Measurements from ENCODE around the gene PPARA. TPM values are rescaled to one million over a fixed set of nuclear protein-coding genes. Genes with fewer than 3 reads are reported as not detected.
A peak's percentile ranks its signal among the peaks of the same experiment; 100 is the strongest.

Gene PPARA
- total and polyA plus RNA-seq, 2 experiments from 2014 or later, result 4.7 to 12.6 TPM

GRCh38 chr22:46286941-46287872, 136.9 kb downstream of the PPARA start:
- Histone ChIP-seq H3K36me3 (ENCODE audit: insufficient read depth) (peaks cover 6% of the 10 kb centered on the region; the same call in 1 of the 2 replicates), H2AFZ (no peak overlapping the region), H3K4me3 (no peak overlapping the region), H3K27ac (ENCODE audit: low read depth) (no peak overlapping the region), H3K9me2 (ENCODE audit: insufficient read depth) (no peaks in the 10 kb centered on the region), H3K79me2 (replicated peaks; ENCODE audit: insufficient read depth) (no peaks in the 10 kb centered on the region), H3K27me3 (ENCODE audit: insufficient read depth) (no peaks in the 10 kb centered on the region), H4K20me1 (replicated peaks; ENCODE audit: insufficient read depth) (no peaks in the 10 kb centered on the region), H3F3A (replicated peaks; ENCODE audit: low read depth) (no peaks in the 10 kb centered on the region), H3K4me2 (no peak overlapping the region), H3K4me1 (ENCODE audit: insufficient read depth) (no peaks in the 10 kb centered on the region)
- Mint-ChIP-seq H3K27ac (0 out of 2 replicates have a peak overlapping the region, but pooled peaks have one; percentile 17), H3K4me1 (no peaks in the 10 kb centered on the region), H3K27me3 (ENCODE audit: insufficient read depth, low read depth, poor library complexity) (peaks cover 7% of the 10 kb centered on the region), H3K4me3 (no peak overlapping the region), H3K36me3 (ENCODE audit: low read depth) (peaks cover 26% of the 10 kb centered on the region), H3K9me3 (no peaks in the 10 kb centered on the region; the same call in 2 of the 3 replicates)
- DNase-seq (ENCODE audit: low spot score) (no peak), ATAC-seq (no peak)
- TF ChIP-seq EZH2 (IDR thresholded peaks at IDR 0.05; ENCODE audit: low read depth, unreplicated experiment) (no peak), ZNF114 (CRISPR knock-in tag; IDR thresholded peaks at IDR 0.05) (no peak), ETS1 (IDR thresholded peaks at IDR 0.05) (no peak), JUNB (IDR thresholded peaks at IDR 0.05; ENCODE audit: unreplicated experiment) (no peak), REST (IDR thresholded peaks at IDR 0.05; ENCODE audit: unreplicated experiment) (no peak), ZNF331 (CRISPR knock-in tag; IDR thresholded peaks at IDR 0.05; ENCODE audit: low read depth) (no peak), CREB1 (CRISPR knock-in tag; IDR thresholded peaks at IDR 0.05; ENCODE audit: low read depth) (no peak), EZH2phosphoT487 (IDR thresholded peaks at IDR 0.05; ENCODE audit: unreplicated experiment) (no peak), POLR2AphosphoS5 (IDR thresholded peaks at IDR 0.05; ENCODE audit: low read depth) (no peak)
- TF ChIP-seq, protein P1, sequence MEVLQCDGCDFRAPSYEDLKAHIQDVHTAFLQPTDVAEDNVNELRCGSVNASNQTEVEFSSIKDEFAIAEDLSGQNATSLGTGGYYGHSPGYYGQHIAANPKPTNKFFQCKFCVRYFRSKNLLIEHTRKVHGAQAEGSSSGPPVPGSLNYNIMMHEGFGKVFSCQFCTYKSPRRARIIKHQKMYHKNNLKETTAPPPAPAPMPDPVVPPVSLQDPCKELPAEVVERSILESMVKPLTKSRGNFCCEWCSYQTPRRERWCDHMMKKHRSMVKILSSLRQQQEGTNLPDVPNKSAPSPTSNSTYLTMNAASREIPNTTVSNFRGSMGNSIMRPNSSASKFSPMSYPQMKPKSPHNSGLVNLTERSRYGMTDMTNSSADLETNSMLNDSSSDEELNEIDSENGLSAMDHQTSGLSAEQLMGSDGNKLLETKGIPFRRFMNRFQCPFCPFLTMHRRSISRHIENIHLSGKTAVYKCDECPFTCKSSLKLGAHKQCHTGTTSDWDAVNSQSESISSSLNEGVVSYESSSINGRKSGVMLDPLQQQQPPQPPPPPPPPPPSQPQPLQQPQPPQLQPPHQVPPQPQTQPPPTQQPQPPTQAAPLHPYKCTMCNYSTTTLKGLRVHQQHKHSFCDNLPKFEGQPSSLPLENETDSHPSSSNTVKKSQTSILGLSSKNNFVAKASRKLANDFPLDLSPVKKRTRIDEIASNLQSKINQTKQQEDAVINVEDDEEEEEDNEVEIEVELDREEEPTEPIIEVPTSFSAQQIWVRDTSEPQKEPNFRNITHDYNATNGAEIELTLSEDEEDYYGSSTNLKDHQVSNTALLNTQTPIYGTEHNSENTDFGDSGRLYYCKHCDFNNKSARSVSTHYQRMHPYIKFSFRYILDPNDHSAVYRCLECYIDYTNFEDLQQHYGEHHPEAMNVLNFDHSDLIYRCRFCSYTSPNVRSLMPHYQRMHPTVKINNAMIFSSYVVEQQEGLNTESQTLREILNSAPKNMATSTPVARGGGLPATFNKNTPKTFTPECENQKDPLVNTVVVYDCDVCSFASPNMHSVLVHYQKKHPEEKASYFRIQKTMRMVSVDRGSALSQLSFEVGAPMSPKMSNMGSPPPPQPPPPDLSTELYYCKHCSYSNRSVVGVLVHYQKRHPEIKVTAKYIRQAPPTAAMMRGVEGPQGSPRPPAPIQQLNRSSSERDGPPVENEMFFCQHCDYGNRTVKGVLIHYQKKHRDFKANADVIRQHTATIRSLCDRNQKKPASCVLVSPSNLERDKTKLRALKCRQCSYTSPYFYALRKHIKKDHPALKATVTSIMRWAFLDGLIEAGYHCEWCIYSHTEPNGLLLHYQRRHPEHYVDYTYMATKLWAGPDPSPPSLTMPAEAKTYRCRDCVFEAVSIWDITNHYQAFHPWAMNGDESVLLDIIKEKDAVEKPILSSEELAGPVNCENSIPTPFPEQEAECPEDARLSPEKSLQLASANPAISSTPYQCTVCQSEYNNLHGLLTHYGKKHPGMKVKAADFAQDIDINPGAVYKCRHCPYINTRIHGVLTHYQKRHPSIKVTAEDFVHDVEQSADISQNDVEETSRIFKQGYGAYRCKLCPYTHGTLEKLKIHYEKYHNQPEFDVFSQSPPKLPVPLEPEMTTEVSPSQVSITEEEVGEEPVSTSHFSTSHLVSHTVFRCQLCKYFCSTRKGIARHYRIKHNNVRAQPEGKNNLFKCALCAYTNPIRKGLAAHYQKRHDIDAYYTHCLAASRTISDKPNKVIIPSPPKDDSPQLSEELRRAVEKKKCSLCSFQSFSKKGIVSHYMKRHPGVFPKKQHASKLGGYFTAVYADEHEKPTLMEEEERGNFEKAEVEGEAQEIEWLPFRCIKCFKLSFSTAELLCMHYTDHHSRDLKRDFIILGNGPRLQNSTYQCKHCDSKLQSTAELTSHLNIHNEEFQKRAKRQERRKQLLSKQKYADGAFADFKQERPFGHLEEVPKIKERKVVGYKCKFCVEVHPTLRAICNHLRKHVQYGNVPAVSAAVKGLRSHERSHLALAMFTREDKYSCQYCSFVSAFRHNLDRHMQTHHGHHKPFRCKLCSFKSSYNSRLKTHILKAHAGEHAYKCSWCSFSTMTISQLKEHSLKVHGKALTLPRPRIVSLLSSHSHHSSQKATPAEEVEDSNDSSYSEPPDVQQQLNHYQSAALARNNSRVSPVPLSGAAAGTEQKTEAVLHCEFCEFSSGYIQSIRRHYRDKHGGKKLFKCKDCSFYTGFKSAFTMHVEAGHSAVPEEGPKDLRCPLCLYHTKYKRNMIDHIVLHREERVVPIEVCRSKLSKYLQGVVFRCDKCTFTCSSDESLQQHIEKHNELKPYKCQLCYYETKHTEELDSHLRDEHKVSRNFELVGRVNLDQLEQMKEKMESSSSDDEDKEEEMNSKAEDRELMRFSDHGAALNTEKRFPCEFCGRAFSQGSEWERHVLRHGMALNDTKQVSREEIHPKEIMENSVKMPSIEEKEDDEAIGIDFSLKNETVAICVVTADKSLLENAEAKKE (CRISPR knock-in tag; IDR thresholded peaks at IDR 0.05), result no peak

All from GM23338 (cell line).